ENCODE results near the gene ZDHHC8.

GRCh38 chr22:20181884-20182236 is 50.3 kb downstream of the ZDHHC8 start:
- TF ChIP-seq CTCF (IDR thresholded peaks at IDR 0.05) (no peak), POLR2A (IDR thresholded peaks at IDR 0.05) (no peak), POLR2AphosphoS5 (IDR thresholded peaks at IDR 0.05) (no peak)
